ENCODE data around the gene FRMD8. TPM values are rescaled to one million over a fixed set of nuclear protein-coding genes. Genes with fewer than 3 reads are reported as not detected.

Gene FRMD8
- polyA plus RNA-seq, 3 donors from 2014 or later: 62.8 to 73.5 (median 63.4) TPM

DNA sequence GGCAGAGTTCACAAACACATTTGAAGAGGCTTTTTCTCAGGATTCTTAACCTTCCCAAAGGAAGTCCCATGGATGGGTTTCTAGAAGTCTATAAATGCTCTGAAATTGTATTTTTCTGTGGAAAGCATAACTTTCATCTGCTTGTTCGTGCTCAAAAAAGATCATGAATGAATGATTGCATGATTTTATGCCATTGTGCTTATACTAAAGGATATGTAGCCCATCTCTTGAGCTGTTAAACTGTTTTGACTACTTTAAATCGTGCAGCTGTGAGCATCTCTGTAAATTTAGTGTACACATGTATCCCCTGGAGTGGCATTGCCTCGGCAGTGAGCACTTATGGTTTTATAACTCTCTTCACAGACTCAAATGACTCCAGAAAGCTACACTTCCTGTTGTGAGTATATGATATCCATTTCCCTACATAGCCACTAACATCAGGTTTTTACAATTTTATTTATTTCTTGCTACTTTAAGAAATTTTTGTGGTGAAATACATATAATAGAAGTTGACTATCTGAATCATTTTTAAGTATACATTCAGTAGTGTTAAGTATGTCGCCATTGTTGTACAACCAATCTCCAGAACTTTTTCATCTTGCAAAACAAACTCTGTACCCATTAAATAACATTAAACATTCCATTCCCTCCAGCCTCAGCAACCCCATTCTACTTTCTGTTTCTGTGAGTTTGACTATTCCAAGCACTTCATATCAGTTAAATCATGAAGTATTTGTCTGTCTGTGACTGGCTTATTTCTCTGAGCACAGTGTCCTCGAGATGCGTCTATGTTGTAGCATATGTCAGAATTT is 44.2 kb downstream of the FRMD8 start:
- Mint-ChIP-seq H3K4me1 (peaks cover 94 to 100% of the 10 kb centered on the region in 2 donors), H3K36me3 (peaks cover 13 to 36% (median 28%) of the 10 kb centered on the region in 3 donors), H3K9me3 (no peaks in the 10 kb centered on the region), H3K27me3 (ENCODE audit: low read depth in 3 of 3) (peaks cover 15 to 31% (median 27%) of the 10 kb centered on the region in 3 donors), H3K4me3 (peak overlapping the region; percentile 82 to 97 (median 95)), H3K27ac (peak overlapping the region; percentile 96 to 100 (median 99))
- peak; percentile 37 to 40 (median 40) for DNase-seq

DNA sequence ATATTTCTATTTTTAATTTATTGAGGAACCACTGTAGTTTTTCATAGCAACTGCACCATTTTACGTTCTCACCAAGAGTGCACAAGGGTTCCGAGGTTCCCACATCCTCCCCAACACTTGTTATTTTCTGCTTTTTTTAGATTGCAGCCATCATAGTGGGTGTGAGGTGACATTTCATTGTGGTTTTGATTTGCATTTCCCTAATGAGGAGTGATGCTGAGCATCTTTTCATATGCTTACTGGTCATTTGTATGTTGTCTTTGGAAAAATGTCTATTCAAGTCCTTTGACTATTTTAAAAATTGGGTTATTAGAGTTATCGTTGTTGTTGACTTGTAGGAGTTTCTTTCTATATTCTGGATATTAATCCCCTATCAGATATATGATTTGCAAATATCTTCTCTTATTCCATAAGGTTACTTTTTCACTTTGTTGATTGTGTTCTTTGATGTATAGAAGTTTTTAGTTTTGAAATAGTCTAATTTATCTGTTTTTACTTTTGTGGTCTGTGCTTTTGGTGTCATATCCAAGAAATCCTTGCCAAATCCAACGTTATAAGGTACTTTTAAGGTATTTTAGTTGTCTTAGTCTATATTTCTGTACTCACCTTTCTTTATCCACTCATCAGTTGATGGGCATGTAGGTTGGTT is 45.1 kb downstream of the FRMD8 start:
- peaks cover 6 to 22% (median 18%) of the 10 kb centered on the region in 3 donors for H3K27me3 Mint-ChIP-seq (ENCODE audit: low read depth in 3 of 3)
- H3K4me3 Mint-ChIP-seq: peak overlapping the region; percentile 67 to 97 (median 77)
- H3K9me3 Mint-ChIP-seq: no peaks in the 10 kb centered on the region
- peak overlapping the region; percentile 88 to 99 (median 92) for H3K27ac Mint-ChIP-seq
- DNase-seq: peak; percentile 86 to 87 (median 87)
- peaks cover 93 to 100% of the 10 kb centered on the region in 2 donors for H3K4me1 Mint-ChIP-seq
- H3K36me3 Mint-ChIP-seq: peaks cover 5 to 29% (median 21%) of the 10 kb centered on the region in 3 donors

DNA sequence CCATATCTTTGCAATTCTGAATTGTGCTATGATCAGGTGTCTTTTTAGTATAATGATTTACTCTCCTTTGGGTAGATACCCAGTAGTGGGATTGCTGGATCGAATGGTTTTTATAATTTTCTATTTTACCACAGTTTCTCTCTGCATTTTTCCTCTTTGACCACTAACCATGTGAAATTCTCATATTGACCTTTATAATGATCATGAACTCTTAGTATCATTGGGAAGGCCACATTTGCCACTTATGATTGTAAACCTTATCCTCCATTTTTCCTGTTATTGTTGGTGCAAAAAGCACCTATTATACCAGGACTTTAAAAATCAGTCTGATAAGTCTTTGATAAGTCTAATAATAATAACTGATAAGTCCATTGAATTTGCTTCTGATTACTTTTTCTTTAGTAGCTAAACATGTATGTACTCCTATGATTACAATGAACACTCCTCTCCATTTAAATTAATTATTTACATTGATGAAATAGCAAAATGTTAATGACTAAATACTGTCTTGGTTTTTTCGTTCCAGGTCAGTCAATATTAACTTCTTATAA is 45.7 kb downstream of the FRMD8 start:
- peak overlapping the region; percentile 37 to 97 (median 66) for H3K4me3 Mint-ChIP-seq
- H3K36me3 Mint-ChIP-seq: peaks cover 4 to 23% (median 15%) of the 10 kb centered on the region in 3 donors
- no peaks in the 10 kb centered on the region for H3K9me3 Mint-ChIP-seq
- no peak for DNase-seq
- H3K27ac Mint-ChIP-seq: peak overlapping the region; percentile 88 to 99 (median 92)
- H3K27me3 Mint-ChIP-seq (ENCODE audit: low read depth in 3 of 3): peaks cover 0 to 16% (median 12%) of the 10 kb centered on the region in 3 donors
- H3K4me1 Mint-ChIP-seq: peaks cover 90 to 99% of the 10 kb centered on the region in 2 donors

DNA sequence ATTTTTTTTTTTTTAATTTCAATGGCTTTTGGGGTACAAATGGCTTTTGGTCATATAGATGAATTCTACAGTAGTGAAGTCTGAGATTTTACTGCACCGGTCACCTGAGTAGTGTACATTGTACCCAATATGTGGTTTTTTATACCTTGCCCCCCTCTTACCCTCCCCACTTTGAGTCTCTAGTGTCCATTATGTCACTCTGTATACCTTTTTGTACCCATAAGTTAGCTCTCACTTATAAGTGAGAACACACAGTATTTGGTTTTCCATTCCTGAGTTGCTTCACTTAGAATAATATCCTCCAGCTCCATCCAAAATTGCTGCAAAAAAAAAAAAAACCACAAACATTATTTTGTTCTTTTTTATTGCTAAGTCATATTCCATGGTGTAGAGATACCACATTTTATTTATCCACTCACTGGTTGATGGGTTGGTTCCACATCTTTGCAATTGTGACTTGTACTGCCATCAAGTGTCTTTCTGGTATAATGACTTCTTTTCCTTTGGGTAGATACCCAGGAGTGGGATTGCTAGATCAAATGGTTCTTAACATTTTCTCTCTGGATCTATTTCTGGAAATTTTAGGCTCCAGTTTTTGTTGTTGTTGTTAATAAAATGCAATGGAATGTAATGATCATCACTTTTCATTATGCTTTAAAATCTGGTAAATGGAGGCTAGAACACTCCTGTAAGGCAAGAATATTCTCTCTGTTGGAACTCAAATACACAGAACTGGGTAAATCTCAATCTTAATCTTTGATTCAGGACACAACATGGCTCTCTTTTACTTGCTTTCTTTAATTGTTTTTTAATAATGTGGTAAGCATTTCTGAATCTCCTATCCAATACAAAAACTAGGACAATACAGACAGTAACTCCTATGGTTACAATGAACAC is 46.5 kb downstream of the FRMD8 start:
- Mint-ChIP-seq H3K4me3 (peak overlapping the region in 4 of 5 donors; percentile 47 to 97 (median 61)), H3K27me3 (ENCODE audit: low read depth in 3 of 3) (peaks cover 0 to 12% (median 4%) of the 10 kb centered on the region in 3 donors), H3K9me3 (no peaks in the 10 kb centered on the region), H3K27ac (peak overlapping the region; percentile 83 to 99 (median 92)), H3K4me1 (peaks cover 87 to 99% of the 10 kb centered on the region in 2 donors), H3K36me3 (peaks cover 4 to 24% (median 14%) of the 10 kb centered on the region in 3 donors)
- peak; percentile 50 to 59 (median 56) for DNase-seq

DNA sequence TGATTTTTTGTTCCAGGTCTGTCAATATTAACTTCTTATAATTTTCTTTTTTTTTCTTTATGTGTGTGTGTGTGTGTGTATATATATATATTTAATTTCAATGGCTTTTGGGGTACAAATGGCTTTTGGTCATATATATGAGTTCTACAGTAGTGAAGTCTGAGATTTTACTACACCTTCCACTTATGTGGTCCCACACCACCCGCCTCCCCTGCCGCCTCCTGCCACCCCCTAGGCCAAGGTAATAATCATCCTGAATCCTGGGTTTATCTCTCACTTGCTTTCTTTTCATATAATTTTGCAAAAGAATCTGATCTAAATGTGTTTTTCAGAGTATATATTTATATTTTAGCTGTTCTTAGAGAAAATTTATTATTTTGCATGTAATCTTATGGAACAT is 47.2 kb downstream of the FRMD8 start:
- Mint-ChIP-seq H3K36me3 (peaks cover 8 to 28% (median 19%) of the 10 kb centered on the region in 3 donors), H3K4me1 (peaks cover 83 to 97% of the 10 kb centered on the region in 2 donors), H3K4me3 (no peak overlapping the region), H3K27ac (peak overlapping the region; percentile 11 to 99 (median 91)), H3K27me3 (ENCODE audit: low read depth in 3 of 3) (peaks cover 0 to 8% (median 0%) of the 10 kb centered on the region in 3 donors), H3K9me3 (no peaks in the 10 kb centered on the region)
- no peak for DNase-seq

DNA sequence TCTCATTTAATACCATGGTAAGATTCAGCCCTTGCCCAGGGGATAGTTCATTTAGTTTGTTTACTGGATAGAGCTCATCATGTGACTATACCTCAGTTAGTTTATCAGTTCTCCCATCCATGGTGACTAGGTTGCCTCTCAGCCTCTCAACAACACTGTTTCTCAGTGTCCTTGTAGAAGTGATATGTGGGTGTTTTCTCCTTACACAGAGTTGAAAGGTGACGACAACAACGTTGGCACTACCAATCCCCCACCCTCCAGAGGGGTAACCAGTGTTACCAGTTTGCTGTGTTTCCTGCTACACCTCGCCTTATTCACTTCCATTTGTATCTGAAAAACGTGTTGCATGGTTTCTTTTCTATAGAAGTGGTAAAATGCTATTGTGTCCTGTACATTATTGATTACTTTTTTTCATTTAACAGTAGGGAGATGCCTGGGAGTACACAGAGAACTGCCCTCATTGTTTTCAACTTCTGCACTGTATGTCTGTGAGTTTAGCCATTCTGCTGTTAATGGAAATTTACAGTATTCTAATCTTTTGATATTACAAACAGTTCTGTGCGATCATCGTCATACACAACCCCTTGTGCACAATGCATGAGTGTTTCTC is 47.7 kb downstream of the FRMD8 start:
- Mint-ChIP-seq H3K27ac (peak overlapping the region; percentile 44 to 99 (median 82)), H3K9me3 (no peaks in the 10 kb centered on the region), H3K4me3 (no peak overlapping the region), H3K27me3 (ENCODE audit: low read depth in 3 of 3) (peaks cover 0 to 8% (median 0%) of the 10 kb centered on the region in 3 donors), H3K36me3 (peaks cover 8 to 32% (median 22%) of the 10 kb centered on the region in 3 donors), H3K4me1 (peaks cover 83 to 97% of the 10 kb centered on the region in 2 donors)
- DNase-seq: no peak

DNA sequence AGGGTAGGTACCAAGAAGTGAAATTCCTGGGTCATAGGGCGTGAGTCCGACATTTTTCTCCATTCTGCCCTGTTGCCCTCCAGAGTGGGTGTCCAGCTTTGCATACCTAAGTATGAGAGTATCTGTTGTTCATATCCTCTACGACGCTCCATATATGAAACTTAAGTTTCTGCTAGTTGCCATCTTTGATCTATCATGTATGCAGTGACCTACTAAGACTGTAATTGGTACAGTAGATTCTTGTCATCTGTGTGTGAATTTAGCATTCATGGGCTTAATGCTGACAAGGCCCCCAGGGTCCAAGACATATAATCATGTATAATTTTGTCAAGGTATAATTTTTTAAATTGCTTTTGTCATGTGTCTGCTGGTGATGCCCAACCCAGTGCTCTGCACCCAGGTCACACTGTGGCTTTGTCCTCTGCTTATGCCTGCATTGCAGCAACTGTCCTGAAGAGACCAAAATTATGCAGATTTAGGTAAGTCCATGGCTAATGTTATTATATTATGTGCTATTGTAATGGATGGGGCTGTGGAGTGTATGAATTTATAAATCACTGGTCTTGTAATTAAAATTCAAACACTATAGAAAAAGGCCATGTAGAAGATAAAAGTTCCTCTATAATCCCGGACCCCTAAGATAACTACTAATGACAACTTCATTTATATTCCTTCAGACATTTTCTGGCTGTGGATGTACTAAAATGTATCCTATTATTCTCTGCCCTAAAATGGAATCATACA is 48.4 kb downstream of the FRMD8 start:
- DNase-seq: no peak
- peak overlapping the region; percentile 44 to 99 (median 82) for H3K27ac Mint-ChIP-seq
- H3K4me1 Mint-ChIP-seq: peaks cover 82 to 97% of the 10 kb centered on the region in 2 donors
- H3K9me3 Mint-ChIP-seq: no peaks in the 10 kb centered on the region
- H3K4me3 Mint-ChIP-seq: no peak overlapping the region
- H3K27me3 Mint-ChIP-seq (ENCODE audit: low read depth in 3 of 3): peaks cover 0 to 8% (median 0%) of the 10 kb centered on the region in 3 donors
- peaks cover 8 to 32% (median 22%) of the 10 kb centered on the region in 3 donors for H3K36me3 Mint-ChIP-seq

DNA sequence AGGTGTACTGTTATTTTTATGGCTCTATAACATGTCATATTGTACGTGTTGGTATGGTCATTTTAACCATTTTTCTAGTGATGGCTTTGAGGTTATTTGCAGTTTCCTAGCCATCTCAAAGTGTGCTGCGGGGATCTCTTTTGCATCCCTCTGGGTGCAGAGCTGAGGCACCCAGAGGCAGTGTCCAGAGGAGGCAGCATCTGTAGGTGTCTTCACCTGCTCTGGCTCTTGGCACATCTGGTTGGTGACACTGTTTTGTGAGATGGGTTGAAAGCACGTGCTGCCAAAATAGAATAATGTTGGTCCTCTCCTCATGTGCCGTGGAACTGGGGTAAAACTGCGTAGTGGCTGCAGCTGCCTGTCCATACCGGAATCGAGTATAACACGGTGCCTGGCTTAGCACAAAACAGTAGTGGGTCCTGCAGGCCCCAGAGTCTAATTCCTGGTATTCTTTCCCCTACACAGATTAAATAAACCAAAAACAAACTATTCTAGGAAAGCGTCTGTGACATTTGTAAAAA is 49.0 kb downstream of the FRMD8 start:
- H3K36me3 Mint-ChIP-seq: peaks cover 8 to 32% (median 22%) of the 10 kb centered on the region in 3 donors
- H3K27me3 Mint-ChIP-seq (ENCODE audit: low read depth in 3 of 3): peaks cover 0 to 5% (median 0%) of the 10 kb centered on the region in 3 donors
- H3K27ac Mint-ChIP-seq: peak overlapping the region; percentile 8 to 99 (median 66)
- H3K4me1 Mint-ChIP-seq: peaks cover 80 to 97% of the 10 kb centered on the region in 2 donors
- H3K9me3 Mint-ChIP-seq: no peaks in the 10 kb centered on the region
- no peak for DNase-seq
- no peak overlapping the region for H3K4me3 Mint-ChIP-seq

DNA sequence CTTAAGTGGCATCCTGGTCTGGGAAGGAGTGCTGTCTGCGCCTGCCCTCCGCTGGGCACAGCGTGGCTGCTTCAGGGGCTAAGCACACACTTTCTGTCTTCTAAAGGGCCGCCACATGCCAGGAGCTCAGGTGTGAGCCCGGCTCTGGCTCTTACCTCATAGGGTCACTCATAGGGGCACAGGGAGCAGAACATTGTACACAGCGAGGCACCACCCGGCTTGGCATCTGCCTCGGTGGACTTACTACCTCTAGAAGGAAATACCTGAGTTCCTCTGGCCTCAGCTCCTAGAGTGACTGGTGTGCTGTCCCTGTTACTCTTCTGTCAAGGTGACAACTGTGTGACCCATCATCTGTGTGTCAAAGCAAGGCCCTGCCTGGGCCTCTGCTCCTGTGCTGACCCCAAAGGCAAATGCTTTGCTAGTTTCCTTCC is 49.6 kb downstream of the FRMD8 start:
- peaks cover 11 to 32% (median 22%) of the 10 kb centered on the region in 3 donors for H3K36me3 Mint-ChIP-seq

DNA sequence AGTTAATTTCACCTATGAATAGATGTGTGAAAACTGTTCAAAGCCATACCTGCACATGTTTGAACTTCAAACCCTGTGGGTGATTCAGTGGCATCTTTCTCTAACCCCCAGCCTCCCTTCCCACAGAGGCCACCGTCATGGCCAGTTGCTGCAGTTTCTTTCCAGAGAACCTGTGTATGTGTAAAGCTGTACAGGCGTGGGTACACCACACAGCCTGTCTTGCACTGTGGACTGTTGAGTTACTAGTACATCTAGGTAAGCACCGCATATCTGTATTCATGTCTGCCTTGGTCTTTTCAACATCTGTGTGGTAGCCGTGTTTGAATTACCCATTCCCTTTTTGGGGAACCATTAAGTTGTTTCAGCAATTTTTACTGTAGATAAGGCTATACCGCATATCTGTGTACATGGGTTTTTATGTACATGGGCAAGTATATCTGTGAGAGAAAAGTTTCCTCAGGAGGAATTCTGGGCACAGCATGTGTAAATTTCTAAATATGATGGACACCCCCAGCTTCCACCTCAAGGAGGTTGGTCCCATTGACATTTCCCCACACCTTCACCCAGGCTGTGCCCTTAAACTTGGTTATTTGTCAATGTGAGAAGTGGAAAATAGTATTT is 50.1 kb downstream of the FRMD8 start:
- H3K36me3 Mint-ChIP-seq: peaks cover 12 to 32% (median 22%) of the 10 kb centered on the region in 3 donors
- peak overlapping the region; percentile 43 to 99 (median 62) for H3K27ac Mint-ChIP-seq
- H3K27me3 Mint-ChIP-seq (ENCODE audit: low read depth in 3 of 3): peaks cover 0 to 2% (median 0%) of the 10 kb centered on the region in 3 donors
- peaks cover 81 to 97% of the 10 kb centered on the region in 2 donors for H3K4me1 Mint-ChIP-seq
- no peak for DNase-seq
- H3K9me3 Mint-ChIP-seq: no peaks in the 10 kb centered on the region
- no peak overlapping the region for H3K4me3 Mint-ChIP-seq

More for the DNA sequence above, 49.6 kb downstream of the FRMD8 start:
- Mint-ChIP-seq H3K9me3 (no peaks in the 10 kb centered on the region), H3K4me1 (peaks cover 79 to 97% of the 10 kb centered on the region in 2 donors), H3K4me3 (no peak overlapping the region), H3K27ac (peak overlapping the region; percentile 43 to 99 (median 62)), H3K27me3 (ENCODE audit: low read depth in 3 of 3) (peaks cover 0 to 4% (median 0%) of the 10 kb centered on the region in 3 donors)
- no peak for DNase-seq

DNA sequence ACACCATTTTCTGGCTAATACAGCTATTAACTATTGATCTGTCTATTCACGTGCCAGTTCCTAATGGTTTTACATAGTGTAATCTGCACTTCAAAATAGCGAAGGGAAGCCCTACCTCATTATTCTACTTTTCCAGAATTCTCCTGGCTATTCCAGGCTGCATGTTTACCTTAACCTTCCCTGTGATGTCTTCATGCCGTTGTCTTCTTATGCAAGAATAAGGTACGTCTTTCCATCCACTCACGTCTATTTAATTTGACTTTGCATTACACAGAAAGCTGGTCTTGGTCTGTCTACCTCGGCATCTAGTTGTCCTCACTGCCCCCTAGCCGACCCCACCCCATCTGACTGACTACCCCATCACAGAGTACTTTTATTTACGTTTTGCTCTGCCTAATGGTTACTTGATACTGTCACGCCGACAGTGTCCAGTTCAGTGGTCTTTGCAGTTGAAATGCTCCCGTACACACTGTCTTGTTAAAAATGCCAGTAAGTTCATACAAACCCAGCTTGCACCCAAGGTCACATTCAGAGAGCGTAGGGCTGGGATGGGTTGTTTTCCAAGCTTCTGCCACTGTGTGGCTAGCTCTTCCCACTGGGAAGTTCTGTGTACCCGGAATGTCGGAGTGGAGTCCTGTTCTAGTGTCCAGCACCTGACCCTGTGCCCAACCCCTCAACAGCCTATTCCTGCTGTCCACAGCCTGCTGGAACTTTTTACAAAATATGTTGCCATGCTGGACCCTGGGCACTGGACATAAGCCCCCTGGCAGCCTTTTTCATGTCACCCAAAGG is 51.2 kb downstream of the FRMD8 start:
- no peak for DNase-seq
- H3K27me3 Mint-ChIP-seq (ENCODE audit: low read depth in 3 of 3): peaks cover 0 to 2% (median 0%) of the 10 kb centered on the region in 3 donors
- no peaks in the 10 kb centered on the region for H3K9me3 Mint-ChIP-seq
- peak overlapping the region; percentile 6 to 76 (median 54) for H3K27ac Mint-ChIP-seq
- H3K4me3 Mint-ChIP-seq: no peak overlapping the region
- H3K36me3 Mint-ChIP-seq: peaks cover 12 to 32% (median 22%) of the 10 kb centered on the region in 3 donors
- peaks cover 81 to 97% of the 10 kb centered on the region in 2 donors for H3K4me1 Mint-ChIP-seq
